ENCODE measurements around the gene TPPP.

The TPPP gene

GRCh38 chr5:627840-628239, 65.3 kb downstream of the TPPP start:
- DNase-seq (ENCODE audit: low read depth in 2 of 2, low spot score in 1 of 2), result no peak

DNA sequence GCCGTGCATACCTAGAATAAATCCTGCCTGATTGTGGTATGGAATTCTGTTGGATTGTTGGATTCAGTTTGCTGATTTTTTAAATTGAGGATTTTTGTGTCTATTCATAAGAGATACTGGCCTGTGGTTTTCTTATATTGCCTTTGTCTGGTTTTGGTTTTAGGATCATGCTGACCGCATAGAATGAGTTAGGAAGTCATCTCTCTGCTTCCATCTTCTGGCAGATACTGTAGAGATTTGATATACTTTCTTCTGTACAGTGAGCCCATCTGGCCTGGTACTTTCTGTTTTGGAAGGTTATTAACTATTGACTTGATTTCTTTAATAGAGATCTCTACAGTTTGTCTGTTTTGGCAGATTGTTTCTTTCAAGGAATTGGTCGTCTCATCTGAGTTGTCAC, 66.3 kb downstream of the TPPP start:
- DNase-seq (ENCODE audit: low read depth in 2 of 2, low spot score in 1 of 2), result no peak

- DNase-seq (ENCODE audit: low read depth in 2 of 2, low spot score in 1 of 2), result no peak
These were observed 67.6 kb downstream of the TPPP start for GRCh38 chr5:625516-625915.

DNA sequence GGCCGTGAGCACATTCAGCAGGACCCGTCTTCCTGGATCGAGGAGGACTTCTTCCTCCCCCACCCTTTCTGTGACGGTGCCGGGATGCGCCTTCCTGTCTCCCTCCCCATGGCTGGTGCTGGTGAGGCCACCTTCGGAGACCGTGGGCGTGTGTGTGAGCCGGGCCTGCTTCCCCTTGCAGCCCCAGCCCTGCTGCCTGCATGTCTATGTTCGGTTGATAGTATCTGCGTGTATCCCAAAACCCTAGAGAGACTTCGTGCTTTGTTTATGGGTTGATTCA, 68.3 kb downstream of the TPPP start:
- DNase-seq (ENCODE audit: low read depth in 2 of 2, low spot score in 1 of 2), result no peak

DNA sequence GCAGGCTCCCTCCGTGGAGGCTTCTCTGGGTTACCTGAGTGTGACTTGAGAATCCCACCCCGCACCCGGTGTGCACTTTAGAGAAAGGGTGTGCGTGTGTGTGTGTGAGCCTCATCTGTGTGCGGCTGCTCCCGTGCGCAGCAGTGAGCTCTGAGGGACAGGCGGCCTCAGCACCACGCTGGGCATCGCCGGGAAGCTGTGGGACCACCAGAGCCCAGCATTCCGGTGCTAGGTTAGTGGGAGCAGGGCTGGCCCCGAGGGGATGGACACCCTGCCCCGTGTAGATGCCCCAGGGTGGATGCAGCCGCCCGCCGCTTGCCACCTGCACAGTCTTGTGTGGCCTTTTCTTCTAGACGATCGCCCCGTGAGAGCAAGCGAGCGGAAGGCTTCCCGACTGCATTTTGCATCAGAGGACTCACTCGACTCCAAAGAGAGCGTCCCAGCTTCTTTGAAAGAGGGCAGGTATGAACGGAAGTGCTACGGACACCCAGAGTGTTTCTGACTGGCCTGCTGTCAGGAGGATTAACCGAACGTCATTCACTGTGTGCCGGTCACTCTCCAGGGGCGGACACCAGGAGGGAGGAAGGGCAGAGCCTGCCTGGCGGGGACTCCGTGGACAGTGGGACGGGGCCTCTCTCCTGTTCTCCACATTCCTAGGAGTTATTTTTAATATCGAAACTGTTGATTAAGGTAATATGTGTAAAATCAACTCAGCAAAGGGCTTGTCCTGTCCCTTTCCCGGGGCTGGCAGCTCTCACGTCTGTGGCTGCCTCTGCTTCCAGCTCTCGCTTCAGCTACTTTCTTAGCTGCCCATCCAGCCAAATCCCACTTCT, 68.8 kb downstream of the TPPP start:
- DNase-seq (ENCODE audit: low read depth in 2 of 2, low spot score in 1 of 2), result no peak

DNA sequence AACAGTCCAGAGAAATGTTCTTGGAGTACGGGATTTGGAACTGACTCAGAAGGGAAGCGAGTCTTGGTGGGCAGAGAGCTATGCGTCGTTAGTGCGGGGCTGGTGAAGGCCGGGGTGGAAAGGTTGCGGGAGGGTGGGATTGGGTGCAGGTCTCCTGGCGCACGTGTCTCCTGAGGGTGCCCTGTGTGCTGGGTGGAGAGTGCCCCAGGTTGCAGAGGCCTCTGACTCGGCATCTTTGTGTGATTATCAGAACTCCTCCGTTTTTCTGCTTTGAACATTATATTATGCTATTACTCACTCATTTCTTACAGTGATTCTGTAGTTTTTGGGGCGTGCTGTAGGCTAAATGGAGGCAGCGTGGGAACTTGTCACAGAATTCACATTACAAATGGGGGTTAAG, 69.6 kb downstream of the TPPP start:
- no peak for DNase-seq (ENCODE audit: low read depth in 2 of 2, low spot score in 1 of 2)

DNA sequence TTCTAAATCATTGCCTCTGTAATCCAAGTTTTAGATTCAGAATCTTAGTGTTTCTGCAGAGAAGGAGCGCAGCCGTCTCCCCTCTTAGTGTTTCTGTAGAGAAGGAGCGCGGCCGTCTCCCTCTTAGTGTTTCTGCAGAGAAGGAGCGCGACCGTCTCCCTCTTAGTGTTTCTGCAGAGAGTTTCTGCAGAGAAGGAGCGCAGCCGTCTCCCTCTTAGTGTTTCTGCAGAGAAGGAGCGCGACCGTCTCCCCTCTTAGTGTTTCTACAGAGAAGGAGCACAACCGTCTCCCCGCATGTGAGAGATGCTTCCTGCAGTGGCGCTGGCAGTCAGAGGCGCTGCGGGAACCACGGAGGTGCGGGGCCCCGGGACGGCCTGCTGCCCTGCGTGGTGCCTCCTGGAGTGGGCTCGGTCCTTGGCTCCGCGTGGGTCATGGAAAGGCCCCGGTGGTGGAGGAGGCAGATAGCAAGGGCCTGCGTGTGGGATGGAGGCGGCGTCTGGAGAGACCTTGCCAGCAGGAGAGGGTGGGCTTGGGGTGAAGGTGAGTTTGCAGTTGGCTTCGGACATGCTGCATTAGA, 70.1 kb downstream of the TPPP start:
- DNase-seq (ENCODE audit: low read depth in 2 of 2, low spot score in 1 of 2), result no peak

- DNase-seq (ENCODE audit: low read depth in 2 of 2, low spot score in 1 of 2), result no peak
These were observed 70.8 kb downstream of the TPPP start for GRCh38 chr5:622359-622758.

DNA sequence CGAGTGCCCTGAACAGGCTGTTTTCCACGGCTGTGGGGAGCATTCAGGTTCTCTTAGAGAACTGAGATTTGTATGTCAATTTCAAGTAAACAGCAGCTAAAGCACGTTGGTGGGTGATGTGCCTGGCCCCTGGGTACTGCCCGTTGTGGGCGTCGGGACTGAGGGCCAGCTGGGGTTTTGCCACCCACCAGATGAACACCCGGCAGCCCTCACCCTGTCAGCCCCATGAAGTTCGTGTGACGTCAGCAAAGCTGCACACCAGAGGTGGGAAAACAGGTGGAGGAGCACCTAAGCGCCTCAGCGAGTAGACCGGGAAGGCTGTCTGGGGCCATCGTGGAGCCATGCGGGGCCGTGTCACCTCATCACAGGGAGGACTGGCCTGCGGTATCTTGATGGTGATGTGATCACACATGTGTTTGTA, 71.8 kb downstream of the TPPP start:
- DNase-seq (ENCODE audit: low read depth in 2 of 2, low spot score in 1 of 2), result no peak

GRCh38 chr5:620586-621180, 72.5 kb downstream of the TPPP start:
- DNase-seq (ENCODE audit: low read depth in 2 of 2, low spot score in 1 of 2), result no peak

- no peak for DNase-seq (ENCODE audit: low read depth in 2 of 2, low spot score in 1 of 2)
These were observed 73.0 kb downstream of the TPPP start for GRCh38 chr5:620152-620551.

DNA sequence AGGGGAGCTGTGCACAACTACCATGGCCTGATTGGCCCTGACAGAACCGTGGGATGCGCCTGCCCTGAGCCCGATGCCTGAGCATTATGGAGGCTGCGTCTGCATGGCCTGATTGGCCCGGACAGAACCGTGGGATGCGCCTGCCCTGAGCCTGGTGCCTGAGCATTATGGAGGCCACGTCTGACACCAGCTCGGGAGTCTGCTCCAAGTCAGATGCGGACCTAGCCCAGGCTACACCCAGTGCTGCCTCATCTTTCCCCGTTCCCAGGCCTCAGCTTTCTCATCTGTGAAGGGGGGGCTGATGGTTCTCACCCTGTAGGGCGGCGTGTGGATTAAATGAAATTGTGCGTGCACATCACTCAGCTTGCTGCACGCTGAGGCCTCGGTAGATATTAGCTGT, 73.7 kb downstream of the TPPP start:
- DNase-seq (ENCODE audit: low read depth in 2 of 2, low spot score in 1 of 2), result no peak

DNA sequence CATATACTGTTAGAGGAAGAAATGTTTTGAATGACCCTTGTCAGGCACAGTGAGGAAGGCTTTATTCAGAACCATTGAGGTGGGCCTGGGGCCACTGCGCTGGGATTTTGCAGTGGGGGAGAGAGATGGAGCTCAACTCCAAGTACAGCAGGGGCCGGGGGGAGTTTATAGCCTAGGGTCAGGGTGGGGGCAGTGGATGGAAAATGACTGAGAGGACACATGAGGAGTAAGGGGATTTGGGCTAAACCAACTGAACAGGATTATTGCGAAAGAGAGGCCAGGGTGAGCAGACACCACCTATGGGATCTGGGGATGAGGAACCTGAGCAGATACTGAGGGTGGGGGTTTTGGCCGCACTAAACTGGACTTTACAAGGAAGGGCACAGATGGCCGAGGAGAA, 74.7 kb downstream of the TPPP start:
- DNase-seq (ENCODE audit: low read depth in 2 of 2, low spot score in 1 of 2), result no peak

DNA sequence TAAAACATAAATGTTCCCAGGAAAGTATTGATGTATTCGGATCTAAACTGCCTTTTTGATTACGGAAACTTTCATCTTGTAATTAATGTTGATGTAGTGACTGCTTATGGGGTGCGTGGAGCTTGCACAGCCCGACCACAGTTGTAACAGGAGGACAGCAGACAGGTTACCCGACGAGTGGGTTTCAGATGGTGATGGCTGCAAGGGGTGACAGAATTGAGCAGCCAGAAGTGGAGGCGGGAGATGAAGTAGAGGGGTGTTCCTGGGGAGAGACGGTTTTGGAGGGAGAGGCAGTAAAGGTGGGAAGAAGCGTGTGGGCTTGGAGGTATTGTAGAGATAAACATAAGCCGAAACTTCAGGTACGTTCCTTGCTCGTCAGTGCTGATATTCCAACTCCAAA, 75.3 kb downstream of the TPPP start:
- DNase-seq (ENCODE audit: low read depth in 2 of 2, low spot score in 1 of 2), result no peak

- DNase-seq (ENCODE audit: low read depth in 2 of 2, low spot score in 1 of 2), result no peak
These were observed 76.6 kb downstream of the TPPP start for GRCh38 chr5:616484-617039.

GRCh38 chr5:612498-613424, 80.4 kb downstream of the TPPP start:
- no peak for DNase-seq (ENCODE audit: low read depth in 2 of 2, low spot score in 1 of 2)

DNA sequence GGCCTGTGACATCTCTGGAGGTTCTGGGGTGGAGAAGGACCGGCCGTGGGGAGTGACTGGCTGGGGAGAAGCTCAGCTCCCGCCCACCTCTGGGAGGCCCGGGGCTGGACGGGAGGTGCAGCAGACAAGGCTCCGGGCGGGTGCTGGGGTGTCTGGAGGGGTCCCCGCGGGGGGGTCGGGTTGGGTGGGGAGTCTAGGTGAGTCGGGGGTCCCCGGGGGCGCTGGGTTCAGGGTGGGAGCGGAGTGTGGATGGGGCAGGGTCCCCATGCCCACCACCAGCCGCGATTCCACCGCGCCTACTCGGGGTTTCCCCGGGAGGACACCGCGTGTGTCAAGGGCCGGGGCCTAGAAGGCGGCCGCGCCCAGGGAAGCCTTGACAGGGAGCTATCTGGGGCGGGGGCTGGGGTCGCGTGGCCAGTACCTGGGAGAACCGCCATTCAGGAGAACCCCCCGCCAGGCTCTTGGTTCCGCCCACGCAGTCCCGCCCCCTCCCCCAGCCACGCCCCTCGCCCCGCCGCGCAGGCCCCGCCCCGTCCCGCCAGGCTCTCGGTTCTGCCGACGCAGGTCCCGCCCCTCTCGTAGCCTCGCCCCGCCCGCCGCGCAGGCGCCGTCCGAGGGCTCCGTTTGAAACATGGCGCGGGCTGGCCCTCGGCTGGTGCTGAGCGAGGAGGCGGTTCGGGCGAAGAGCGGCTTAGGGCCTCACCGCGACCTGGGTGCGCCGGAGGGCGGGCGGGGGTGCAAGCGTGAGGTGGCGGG, 81.2 kb downstream of the TPPP start, which contains the start of gene CEP72:
CEP72 (plus strand) TSS at position 610 of the 756 bp plus-strand sequence; CDS start at position 632, 22 bp downstream.
- peak; percentile 83 to 88 for DNase-seq (ENCODE audit: low read depth in 2 of 2, low spot score in 1 of 2)

DNA sequence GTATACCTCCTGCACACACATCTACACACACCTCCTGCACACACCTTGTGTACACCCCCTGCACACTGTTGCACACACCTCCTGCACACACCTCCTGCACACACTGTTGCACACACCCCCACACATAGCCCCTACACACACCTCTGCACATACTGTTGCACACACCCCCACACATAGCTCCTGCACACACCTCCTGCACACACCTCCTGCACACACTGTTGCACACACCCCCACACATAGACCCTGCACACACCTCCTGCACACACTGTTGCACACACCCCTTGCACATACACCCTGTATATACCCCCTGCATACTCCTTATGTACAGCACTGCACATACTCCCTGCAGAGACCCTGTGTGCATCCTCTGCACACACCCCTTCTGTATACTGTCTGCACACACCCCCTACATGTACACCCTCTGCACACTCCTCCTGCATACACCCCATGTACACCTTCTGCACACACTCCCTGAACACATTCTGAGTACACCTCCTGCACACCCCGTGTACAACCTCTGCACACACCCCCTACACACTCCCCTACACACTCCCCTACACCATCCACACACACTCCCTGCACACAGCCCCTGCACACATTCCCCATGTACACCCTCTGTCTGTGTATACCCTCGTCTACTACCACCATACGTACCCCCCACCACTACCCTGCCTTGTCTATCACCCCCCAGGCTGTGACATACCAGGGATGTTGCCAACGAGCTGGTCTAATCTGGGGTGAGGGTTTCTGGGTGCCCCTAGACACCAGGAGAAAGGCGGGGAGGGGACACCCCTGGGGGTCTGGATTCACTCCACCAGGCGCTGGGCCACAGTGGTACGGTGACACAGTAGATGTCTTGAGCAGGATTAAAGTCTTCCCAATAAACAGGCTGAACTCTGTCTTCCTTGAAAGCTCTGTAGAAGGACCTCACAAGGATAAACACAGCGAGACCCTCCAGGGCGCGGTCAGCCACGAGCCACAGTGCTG, 82.1 kb downstream of the TPPP start:
- no peak for DNase-seq (ENCODE audit: low read depth in 2 of 2, low spot score in 1 of 2)

DNA sequence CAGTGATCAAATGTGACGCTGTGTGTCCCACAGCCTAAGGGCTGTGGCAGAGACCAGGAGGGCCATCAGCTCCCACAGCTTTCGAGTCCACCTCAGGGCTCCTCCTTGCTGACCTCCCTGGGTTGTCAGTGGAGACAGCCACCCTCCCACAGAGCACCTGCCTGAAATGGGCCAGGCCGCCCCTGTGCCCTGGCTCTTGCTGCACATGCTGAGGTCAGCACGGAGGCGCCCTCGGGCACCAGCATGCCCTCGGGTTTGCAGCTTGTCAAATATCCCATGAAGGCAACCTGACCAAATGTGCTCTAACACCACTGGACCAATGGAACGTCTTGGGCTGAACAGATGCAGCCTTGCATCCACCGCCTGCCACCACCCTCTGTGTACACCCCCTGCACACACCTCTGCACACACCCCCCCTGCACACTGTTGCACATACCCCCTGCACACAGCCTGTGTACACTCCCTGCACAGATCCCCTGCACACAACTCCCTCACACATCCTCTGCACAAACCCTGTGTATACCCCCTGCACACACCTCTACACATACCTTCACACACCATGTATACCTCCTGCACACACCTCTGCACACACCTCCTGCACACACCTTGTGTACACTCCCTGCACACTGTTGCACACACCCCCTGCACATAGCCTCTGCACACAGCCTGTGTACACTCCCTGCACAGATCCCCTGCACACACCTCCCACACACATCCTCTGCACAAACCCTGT, 83.0 kb downstream of the TPPP start:
- DNase-seq (ENCODE audit: low read depth in 2 of 2, low spot score in 1 of 2), result no peak
